GM21528 (cell line): ENCODE data around the gene CCNY.

Source experiments
- ATAC-seq: cut with Tn5 transposase; IDR thresholded peaks from one replicate; pipeline ENCODE4 v1.9.1; 2021; ENCODE audit warnings: mild to moderate bottlenecking, moderate library complexity; ENCODE audit not compliant: unreplicated experiment, low FRiP score

CCNY gene

DNA sequence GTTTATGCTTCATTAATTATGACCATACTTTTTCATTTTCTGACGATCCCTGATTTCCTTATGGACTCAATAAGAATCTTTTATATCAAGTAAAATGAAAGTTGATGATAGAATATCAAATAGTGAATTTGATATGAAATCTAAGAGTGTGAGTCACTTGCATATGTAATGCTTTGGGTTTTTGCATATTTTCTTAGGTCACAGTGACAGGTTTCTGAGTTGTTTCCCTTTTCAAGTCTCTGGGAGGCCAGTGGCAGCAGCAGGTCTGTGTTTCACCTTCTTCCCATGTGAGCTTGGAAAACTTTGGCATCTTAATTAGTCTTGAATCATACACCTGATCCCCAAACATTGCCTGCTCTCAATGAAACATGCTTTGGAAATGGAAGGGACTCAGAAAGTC, 234.1 kb downstream of the CCNY start:
- ATAC-seq: no peak

GRCh38 chr10:35572583-35572982, 236.3 kb downstream of the CCNY start:
- no peak for ATAC-seq

DNA sequence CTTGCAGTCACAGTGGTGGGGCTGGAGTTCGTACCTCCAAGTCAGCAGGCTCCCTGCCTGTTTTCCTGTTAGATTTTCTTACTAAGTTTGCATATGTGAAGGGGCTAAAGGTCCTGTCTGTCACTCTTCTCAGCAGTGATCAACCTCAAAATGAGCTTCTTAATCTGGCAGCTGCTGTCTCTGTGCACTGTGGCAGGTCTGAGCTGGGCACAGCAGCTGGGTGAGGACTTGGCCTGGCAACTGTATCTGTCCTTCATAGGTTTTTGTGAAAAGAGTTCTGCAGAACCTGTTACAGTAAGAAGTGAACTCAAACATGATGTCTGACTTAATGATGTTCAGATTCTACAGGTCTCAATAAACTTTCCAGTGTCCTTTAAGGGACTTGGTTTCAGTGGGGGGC, 237.5 kb downstream of the CCNY start:
- ATAC-seq: no peak

GRCh38 chr10:35574924-35575352, 238.6 kb downstream of the CCNY start:
- no peak for ATAC-seq

DNA sequence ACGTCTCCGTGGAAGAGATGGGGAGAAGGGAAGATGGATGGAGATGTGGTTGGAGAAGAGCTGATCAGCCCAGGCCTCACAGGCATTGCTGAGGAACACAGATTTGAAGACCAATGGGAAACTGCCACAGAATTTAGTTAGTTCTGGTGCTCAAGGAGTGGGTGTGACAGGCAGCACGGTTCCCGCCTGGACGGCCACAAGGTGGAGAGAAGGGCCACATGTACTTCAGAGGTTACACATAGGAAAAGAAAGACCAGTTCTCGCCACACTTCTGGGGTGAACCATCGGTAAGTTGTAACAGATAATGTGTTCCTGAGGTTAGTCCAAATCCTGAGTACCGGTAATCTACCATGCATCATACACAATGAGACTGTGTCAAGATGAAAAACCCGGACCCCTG, 239.3 kb downstream of the CCNY start:
- ATAC-seq: no peak

GRCh38 chr10:35576730-35577129, 240.4 kb downstream of the CCNY start:
- ATAC-seq: no peak

DNA sequence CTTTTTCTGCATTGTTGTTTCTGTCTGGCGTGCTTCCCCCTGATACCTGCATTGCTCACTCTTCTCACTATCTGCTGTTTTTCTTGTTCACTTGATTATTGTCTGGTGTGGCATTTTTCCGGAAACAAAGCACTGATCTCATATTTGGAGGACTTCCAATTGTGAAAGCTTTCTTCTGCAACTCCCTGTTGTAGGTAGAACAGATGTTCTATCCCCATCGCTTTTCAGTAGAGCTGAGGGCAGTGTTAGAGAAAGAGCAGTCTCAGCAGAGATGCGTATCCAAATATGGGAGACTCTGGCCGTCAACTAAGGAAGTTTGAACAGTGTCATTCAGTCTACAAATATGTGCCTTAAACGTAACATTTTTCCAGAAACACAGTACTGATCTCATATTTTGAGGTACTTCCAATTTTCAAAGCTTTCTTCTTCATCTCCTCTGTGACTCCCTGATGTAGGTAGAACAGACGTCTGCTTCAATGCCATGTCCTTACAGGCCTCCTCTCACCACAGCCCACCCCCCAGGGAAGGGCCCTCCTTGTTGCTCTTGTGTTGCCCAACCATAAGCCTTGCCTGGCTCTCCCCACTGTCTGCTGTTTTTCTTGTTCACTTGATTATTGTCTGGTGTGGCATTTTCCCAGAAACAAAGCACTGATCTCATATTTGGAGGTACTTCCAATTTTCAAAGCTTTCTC, 241.8 kb downstream of the CCNY start:
- no peak for ATAC-seq

DNA sequence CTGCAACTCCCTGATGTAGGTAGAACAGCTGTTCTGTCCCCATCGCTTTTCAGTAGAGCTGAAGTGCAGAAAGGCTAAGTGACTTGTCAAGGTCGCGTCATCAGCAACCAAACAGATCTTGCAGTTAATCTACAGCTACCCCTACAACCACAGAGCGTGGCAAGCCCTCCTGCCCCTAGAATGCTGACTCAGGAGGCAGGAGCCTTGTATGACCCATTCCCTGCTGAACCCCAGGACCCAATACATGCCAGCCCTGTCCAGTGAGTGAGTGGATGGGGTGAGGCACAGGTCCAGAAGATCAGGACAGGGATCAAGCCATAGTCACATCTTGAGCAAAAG, 242.3 kb downstream of the CCNY start:
- ATAC-seq: no peak

- ATAC-seq: no peak
Observed at GRCh38 chr10:35579116-35579515, 242.8 kb downstream of the CCNY start.

DNA sequence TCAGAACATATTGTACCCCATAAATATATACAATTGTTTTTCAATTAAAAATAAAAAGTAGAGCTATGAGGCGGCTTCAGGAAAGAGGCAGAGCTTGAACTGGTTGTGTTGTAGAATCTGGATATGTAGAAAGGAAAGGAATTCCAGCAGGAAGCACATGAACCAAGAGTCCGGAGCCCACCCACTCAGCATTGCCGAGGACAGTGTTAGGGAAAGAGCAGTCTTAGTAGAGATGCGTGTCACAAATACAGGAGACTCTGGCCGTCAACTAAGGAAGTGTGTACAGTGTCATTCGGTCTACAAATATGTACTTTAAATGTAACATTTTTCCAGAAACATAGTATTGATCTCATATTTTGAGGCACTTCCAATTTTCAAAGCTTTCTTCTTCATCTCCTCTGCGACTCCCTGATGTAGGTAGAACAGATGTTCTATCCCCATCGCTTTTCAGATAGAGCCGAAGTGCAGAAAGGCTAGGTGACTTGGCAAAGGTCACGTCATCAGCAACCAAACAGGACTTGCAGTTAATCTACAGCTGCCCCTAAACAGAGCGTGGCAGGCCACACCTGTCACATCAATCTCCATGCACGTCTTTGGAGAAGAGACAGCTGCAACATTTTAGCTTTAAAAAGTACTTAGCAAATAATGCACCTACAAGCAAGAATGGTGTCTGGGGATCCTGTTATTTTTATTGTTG, 243.6 kb downstream of the CCNY start:
- no peak for ATAC-seq

DNA sequence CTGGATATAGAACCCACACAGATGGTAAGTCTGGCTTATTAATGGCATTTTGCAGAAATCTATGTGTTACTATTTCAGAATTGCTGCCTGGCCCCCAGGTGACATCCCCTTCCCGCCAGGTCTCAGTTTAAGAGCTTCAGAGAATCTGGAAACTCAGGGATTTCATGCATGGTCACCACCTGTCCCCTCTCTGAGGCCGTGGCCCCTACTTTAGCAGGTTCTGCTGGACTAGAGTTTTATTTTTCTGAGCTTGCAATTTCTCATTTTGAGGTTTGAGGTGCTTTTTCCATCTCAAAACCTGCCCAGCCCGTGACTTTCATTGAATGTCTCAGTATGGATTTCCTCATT, 244.1 kb downstream of the CCNY start:
- no peak for ATAC-seq

GRCh38 chr10:35581655-35582054, 245.3 kb downstream of the CCNY start:
- ATAC-seq: no peak

DNA sequence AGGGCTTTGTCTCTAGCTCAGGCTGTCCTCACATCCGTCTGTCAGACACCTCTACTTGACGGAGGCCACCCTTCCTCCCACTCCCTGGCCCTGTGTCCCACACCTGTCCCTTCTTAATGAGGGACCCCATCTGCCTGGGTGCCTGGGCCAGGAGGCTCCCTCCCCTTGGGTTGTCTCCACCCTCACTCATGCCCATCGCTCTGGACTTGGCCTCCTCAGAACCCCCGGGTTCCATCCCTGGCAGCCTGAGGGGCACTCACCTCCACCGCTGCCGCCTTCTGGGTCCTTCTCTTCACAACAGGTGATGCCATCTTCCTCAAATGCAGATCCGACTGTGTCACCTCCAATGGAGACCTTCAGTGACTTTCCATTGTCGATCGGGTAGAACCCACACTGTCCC, 248.6 kb downstream of the CCNY start:
- no peak for ATAC-seq

DNA sequence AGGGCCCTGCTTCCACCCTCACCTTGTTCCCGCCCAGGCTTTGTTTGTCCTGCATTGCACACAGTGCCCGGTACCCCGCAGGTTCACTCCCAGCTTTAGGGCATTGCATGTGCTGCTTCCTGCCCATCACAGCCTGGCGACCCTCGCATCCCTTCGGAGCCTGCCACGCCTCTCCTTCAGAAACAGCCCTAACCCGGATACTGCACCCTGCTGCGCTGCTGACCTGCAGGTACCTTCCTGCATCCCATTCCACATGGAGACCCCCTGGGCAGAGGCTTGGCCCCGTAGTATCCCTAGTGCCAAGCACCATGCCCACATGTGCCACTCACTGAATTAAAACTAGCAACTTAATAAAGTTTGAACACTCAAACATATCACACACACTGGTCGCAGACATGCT, 249.0 kb downstream of the CCNY start:
- ATAC-seq: no peak

DNA sequence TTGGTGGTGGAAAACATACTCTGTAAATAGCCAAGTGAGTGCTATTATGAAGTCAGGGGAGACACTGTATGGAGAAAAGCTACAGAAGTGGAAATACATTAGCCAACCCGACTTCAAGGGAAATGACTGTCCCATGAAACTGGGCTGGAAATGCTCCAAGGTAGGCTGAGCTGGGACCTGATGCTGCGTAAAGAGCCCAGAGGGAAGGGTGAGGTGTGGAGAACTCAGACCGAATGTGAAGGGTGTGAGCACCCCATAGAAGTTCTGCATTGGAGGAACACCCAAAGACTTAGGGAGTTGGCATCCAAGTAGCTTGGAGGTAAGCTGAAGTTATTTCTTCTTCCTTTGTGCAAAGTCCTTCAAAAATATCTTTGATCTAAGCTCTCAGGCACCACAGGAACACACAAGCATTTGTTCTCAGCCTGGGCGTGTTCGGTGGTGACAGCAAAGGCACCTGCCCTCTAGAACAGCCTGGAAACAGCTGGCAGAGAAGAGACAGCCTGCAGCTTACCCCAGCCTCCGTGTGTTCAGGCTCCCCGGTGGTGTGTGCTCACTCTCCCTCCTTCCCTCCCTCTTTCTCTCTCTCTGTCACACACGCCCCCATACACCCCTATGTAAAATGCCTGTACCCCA, 249.7 kb downstream of the CCNY start:
- no peak for ATAC-seq

- ATAC-seq: no peak
Observed at GRCh38 chr10:35588836-35589235, 252.5 kb downstream of the CCNY start.

DNA sequence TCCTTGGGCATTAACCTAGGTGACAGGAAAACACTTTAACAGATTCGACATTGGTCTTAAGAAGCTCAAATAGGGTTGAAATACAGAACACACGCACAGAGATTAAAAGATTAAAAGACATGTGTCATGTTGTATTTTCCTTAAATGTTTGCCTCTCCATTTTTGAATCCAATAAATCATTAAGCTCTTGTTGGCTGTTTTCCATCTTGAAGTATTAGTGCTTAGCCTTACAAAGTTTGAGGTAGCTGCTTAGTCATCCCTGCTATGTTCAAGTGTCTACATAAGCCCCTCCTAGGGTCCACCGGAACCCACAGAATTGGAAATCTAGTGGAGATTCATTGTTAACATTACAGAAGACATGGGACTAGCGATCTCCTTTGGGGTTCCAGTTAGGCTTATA, 256.1 kb downstream of the CCNY start:
- no peak for ATAC-seq

DNA sequence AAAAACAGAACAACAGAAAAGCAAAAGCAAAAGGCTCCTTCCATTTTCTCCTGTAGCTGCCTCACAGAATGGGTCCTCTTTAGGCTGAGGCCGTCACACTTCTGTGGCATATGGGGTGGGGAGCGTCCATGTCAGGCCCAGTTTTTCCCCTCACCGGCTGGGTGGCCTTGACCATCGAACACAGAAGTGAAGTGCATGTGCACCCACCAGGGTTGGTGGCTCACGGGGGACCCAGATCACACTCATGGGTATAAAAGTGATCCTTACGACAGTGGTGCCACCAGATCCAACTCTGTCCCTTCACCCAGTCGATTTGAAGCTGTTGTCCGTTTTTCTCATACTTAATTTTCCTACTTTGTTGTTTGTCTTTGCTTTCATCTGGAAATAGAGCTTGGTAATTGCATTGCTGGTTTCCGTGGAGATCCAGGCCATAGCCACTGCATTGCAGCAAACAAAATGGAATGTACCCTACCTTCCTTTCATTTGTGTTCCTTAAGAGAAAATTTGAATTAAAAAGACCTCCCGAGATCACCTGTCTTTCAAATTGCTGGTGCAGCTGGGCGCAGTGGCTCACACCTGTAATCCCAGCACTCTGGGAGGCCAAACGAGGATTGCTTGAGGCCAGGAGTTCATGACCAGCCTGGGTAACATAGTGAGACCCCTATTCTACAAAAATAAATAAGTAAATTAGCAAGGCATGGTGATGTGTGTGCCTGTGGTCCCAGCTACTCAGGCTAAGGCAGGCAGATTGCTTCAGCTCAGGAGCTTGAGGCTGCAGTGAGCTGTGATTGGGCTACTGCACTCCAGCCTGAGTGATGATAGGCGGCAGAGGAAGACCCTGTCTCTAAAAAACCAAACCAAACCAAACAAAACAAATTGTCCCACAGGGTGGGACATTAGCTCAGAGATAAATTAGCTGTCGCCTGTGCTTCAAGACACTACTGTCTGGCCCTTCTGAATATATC, 258.1 kb downstream of the CCNY start:
- no peak for ATAC-seq

GRCh38 chr10:35595106-35595505, 258.8 kb downstream of the CCNY start:
- no peak for ATAC-seq

DNA sequence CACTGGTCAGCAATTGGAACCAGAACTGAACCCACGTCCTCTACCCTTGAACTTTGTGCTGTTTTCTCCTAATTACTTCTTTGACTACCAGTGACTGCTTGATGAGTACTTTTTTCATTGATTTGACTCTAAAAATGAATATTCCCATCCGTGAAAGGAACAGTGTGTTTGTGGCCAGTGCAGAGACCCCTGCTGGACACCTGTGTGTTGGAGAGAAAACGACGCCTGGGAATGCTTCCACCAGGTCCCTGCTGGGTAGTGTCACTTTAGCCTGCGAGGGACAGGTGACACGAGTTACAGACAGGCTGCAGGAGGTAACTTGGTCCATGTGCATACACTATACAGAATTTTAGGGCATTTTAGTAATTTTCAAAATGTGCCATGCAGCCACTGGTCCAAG, 262.1 kb downstream of the CCNY start:
- ATAC-seq: no peak

- ATAC-seq: no peak
Observed at GRCh38 chr10:35600193-35600592, 263.9 kb downstream of the CCNY start.
